Measurements from ENCODE around the gene URM1.

Gene URM1

GRCh38 chr9:128424268-128424780, 53.1 kb downstream of the URM1 start:
- H3K4me3 ChIP-seq (ENCODE audit: low read depth, low read length): no peak overlapping the region

- H3K4me3 ChIP-seq (ENCODE audit: low read depth, low read length): no peak overlapping the region
These were observed 57.7 kb downstream of the URM1 start for GRCh38 chr9:128428644-128429512.

GRCh38 chr9:128429513-128430086, 58.4 kb downstream of the URM1 start:
- no peak overlapping the region for H3K4me3 ChIP-seq (ENCODE audit: low read depth, low read length)

GRCh38 chr9:128431207-128431606, 60.0 kb downstream of the URM1 start:
- H3K4me3 ChIP-seq (ENCODE audit: low read depth, low read length): no peak overlapping the region

- no peak overlapping the region for H3K4me3 ChIP-seq (ENCODE audit: low read depth, low read length)
These were observed 63.2 kb downstream of the URM1 start for GRCh38 chr9:128434340-128434739.

- no peak overlapping the region for H3K4me3 ChIP-seq (ENCODE audit: low read depth, low read length)
These were observed 64.4 kb downstream of the URM1 start for GRCh38 chr9:128435611-128436010.

GRCh38 chr9:128438343-128439109, 67.4 kb downstream of the URM1 start:
- no peak overlapping the region for H3K4me3 ChIP-seq (ENCODE audit: low read depth, low read length)

- H3K4me3 ChIP-seq (ENCODE audit: low read depth, low read length): no peak overlapping the region
These were observed 68.1 kb downstream of the URM1 start for GRCh38 chr9:128439273-128439672.
